CD8-positive, alpha-beta memory T cell (primary cell): ENCODE results near the gene TEX35. TPM values are rescaled to one million over a fixed set of nuclear protein-coding genes. Genes with fewer than 3 reads are reported as not detected.

Source experiments
- CTCF ChIA-PET: fragments of 350-600 bp; sonication (Branson Sonifier 250); formaldehyde crosslinking; loops from one replicate; lab custom pipeline; 2021; ENCODE audit warnings: antibody characterized with exemption; lab: Charles Lee
- POLR2A ChIA-PET: fragments of 350-600 bp; sonication (Branson Sonifier 250); formaldehyde crosslinking; loops from one replicate; lab custom pipeline; 2021; ENCODE audit warnings: antibody characterized with exemption; lab: Charles Lee
- DNase-seq, 5 donors: peaks; one replicate each; pipeline versions ENCODE4 v3.0.0 to v3.0.0-alpha.2; 2020 to 2022; ENCODE audit warnings: mixed read lengths in 1 of 5
- H3K27ac ChIP-seq: one replicate; pipeline ENCODE4 v1.7.0; 2013; ENCODE audit warnings: low read depth, mild to moderate bottlenecking, low read length, moderate library complexity
- H3K27me3 ChIP-seq: 2 replicates; pipeline ENCODE4 v1.7.0; 2013; ENCODE audit warnings: low read length, mild to moderate bottlenecking; ENCODE audit not compliant: insufficient read depth, poor library complexity, severe bottlenecking
- H3K36me3 ChIP-seq: 2 replicates; pipeline ENCODE4 v1.7.0; 2013; ENCODE audit warnings: mild to moderate bottlenecking, low read length, moderate library complexity; ENCODE audit not compliant: insufficient read depth
- H3K4me1 ChIP-seq: 2 replicates; pipeline ENCODE4 v1.7.0; 2013; ENCODE audit warnings: mild to moderate bottlenecking, low read length, moderate library complexity; ENCODE audit not compliant: insufficient read depth
- H3K4me3 ChIP-seq: 2 replicates; pipeline ENCODE4 v1.7.0; 2013; ENCODE audit warnings: mild to moderate bottlenecking, low read length
- H3K9me3 ChIP-seq: 2 replicates; pipeline ENCODE4 v1.7.0; 2013; ENCODE audit warnings: mild to moderate bottlenecking, low read length
- H3K27ac Mint-ChIP-seq, 8 donors: one replicate each; pipeline ENCODE4 v1.8.0; 2020 to 2021; ENCODE audit warnings: mixed read lengths in 8 of 8, mild to moderate bottlenecking in 6 of 8, inconsistent platforms in 3 of 8, moderate library complexity in 3 of 8
- H3K27me3 Mint-ChIP-seq, 2 donors: one replicate each; pipeline ENCODE4 v1.8.0; 2020 to 2021; ENCODE audit warnings: mixed read lengths in 2 of 2, mild to moderate bottlenecking in 1 of 2, moderate library complexity in 1 of 2
- H3K36me3 Mint-ChIP-seq, 3 donors: one replicate each; pipeline ENCODE4 v1.8.0; 2020 to 2021; ENCODE audit warnings: mixed read lengths in 3 of 3, inconsistent platforms in 1 of 3, mild to moderate bottlenecking in 1 of 3
- H3K4me1 Mint-ChIP-seq, 3 donors: one replicate each; pipeline ENCODE4 v1.8.0; 2020 to 2021; ENCODE audit warnings: mixed read lengths in 3 of 3, inconsistent platforms in 1 of 3, mild to moderate bottlenecking in 1 of 3
- H3K4me3 Mint-ChIP-seq, 7 donors: one replicate each; pipeline ENCODE4 v1.8.0; 2020 to 2021; ENCODE audit warnings: mixed read lengths in 7 of 7, mild to moderate bottlenecking in 6 of 7, moderate library complexity in 4 of 7, inconsistent platforms in 2 of 7
- H3K9me3 Mint-ChIP-seq, 5 donors: one replicate each; pipeline ENCODE4 v1.8.0; 2020 to 2022; ENCODE audit warnings: mixed read lengths in 5 of 5, mild to moderate bottlenecking in 3 of 5, moderate library complexity in 2 of 5, inconsistent platforms in 1 of 5
- polyA plus RNA-seq: library from polyadenylated mRNA; unstranded; fragments of 300-500 nt; fragmentation: Illumina TruSeq; gene quantifications from one replicate; pipeline ENCODE4 v1.2.3, GENCODE V29; 2021
- total RNA-seq, 2 experiments: library from RNA; stranded (reverse); gene quantifications; one replicate each; pipeline ENCODE4 v1.2.3, GENCODE V29; 2021

The TEX35 gene
- total and polyA plus RNA-seq, 3 experiments from 2014 or later: not detected

DNA sequence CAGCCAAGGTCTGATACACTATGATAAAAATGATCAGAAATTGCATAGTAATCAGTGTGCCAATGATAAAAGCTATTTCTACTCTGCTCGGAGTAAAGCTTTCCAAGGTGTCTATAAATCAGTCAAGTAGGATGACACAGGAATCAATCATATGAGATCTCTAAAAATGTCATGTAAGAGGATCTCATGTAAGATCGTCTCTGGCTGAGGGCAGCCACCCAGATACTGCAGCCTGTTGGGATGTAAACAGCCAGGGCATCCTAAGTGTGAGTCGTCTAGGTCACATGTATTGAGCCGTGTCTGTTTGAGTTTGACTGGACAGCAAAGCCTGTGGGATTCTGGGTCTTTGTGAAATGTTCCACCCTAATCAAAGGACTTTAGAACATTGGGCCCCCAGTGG lies 2.8 kb upstream of the TEX35 start:
- Histone ChIP-seq H3K9me3 (no peaks in the 10 kb centered on the region), H3K27me3 (no peaks in the 10 kb centered on the region), H3K36me3 (no peaks in the 10 kb centered on the region), H3K4me3 (no peak overlapping the region), H3K4me1 (no peaks in the 10 kb centered on the region), H3K27ac (no peak overlapping the region)
- Mint-ChIP-seq H3K4me3 (no peak overlapping the region), H3K4me1 (no peaks in the 10 kb centered on the region), H3K27ac (no peak overlapping the region), H3K36me3 (no peaks in the 10 kb centered on the region), H3K9me3 (no peaks in the 10 kb centered on the region), H3K27me3 (peaks cover 0 to 8% of the 10 kb centered on the region in 2 donors)
- CTCF ChIA-PET: no interaction called here
- no peak for DNase-seq
- POLR2A ChIA-PET: no interaction called here

DNA sequence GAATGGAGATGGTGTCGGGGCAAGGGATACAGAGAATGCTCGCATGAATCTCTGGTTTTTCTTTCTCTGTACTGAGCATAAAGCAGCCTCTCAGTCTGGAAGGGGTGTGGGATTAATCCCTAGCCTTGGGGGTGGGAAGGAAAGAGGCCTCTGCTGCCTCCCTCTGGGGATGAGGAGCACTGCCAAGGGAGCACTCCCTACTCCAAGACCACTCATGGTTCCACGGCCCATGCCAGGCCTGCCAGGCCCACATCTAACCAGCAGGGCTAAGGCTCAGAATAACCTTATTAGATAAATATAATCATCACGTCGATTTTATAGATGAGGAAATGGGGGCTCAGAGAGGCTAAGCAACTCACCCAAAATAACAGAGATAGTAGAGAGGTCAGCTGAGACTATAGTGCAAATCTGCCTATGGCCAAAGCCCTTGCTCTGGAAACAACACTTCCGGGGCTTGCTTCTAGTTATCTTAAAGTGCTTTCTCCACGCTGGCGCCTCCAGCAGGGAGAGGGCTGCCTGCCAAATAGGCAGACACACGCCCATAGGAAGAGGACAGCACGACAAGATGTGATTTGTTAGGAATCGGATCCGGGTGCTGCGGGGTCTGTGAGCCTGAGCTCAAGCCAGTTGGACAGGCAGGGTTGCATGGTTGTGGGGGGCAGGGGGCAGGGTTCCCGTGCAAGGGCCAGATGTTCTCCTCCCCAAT lies 522 bp downstream of the TEX35 start:
- Histone ChIP-seq H3K4me1 (no peaks in the 10 kb centered on the region), H3K27ac (no peak overlapping the region), H3K4me3 (no peak overlapping the region), H3K9me3 (no peaks in the 10 kb centered on the region), H3K27me3 (no peaks in the 10 kb centered on the region), H3K36me3 (no peaks in the 10 kb centered on the region)
- Mint-ChIP-seq H3K4me3 (no peak overlapping the region), H3K27ac (peak overlapping the region in 1 of 8 donors; percentile 86), H3K27me3 (peaks cover 0 to 5% of the 10 kb centered on the region in 2 donors), H3K4me1 (no peaks in the 10 kb centered on the region), H3K36me3 (no peaks in the 10 kb centered on the region), H3K9me3 (no peaks in the 10 kb centered on the region)
- DNase-seq: no peak
- ChIA-PET CTCF (no interaction called here), POLR2A (no interaction called here)

DNA sequence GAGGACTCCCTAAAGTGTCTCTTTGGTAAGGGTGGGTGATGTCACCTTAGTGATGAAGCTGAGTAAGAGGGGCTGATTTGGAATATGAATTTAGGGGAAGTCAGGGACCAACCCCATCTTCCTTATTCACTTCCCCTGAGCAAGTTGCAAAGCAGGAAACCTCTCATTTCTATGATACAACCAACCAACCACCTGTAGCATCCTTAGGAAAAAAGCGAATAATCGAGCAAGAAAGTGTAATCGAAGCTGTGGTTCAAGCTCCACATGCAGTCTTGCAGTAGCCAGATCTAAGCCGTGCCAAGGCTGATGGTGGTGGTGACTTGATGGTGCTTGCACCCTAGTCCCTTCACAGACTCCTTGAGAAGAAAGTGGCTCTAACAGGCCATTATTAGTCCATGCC lies 3.2 kb downstream of the TEX35 start:
- peaks cover 0 to 4% of the 10 kb centered on the region in 2 donors for H3K27me3 Mint-ChIP-seq
- Histone ChIP-seq H3K36me3 (no peaks in the 10 kb centered on the region), H3K27me3 (no peaks in the 10 kb centered on the region), H3K27ac (no peak overlapping the region), H3K4me1 (no peaks in the 10 kb centered on the region), H3K9me3 (no peaks in the 10 kb centered on the region), H3K4me3 (no peak overlapping the region)
- no peaks in the 10 kb centered on the region for H3K36me3 Mint-ChIP-seq
- no peak overlapping the region for H3K27ac Mint-ChIP-seq
- H3K4me3 Mint-ChIP-seq: no peak overlapping the region
- ChIA-PET CTCF (no interaction called here), POLR2A (no interaction called here)
- no peaks in the 10 kb centered on the region for H3K4me1 Mint-ChIP-seq
- H3K9me3 Mint-ChIP-seq: peaks cover 0 to under 1% (median 0%) of the 10 kb centered on the region in 5 donors
- no peak for DNase-seq

DNA sequence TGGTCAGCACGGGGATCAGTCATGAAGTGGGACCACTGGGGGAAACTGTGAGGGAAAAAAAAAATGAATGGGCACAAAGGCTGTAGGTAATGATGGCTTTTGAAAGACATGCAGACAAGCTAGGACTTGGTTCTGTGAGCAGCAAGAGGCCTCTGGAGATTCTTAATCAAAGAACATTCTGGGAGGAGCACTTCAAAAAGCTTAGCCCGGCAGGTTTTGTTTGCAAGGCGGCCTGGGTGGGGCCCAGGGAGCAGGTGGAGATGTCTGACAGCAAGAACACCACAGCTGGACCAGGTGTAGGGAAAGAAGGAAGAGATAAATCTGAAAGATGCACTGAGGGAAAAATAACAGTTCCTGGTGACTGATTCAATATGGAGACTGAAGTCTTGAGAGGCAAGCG lies 6.0 kb downstream of the TEX35 start:
- Histone ChIP-seq H3K36me3 (no peaks in the 10 kb centered on the region), H3K4me1 (no peaks in the 10 kb centered on the region), H3K9me3 (no peaks in the 10 kb centered on the region), H3K27me3 (no peaks in the 10 kb centered on the region), H3K4me3 (no peak overlapping the region), H3K27ac (no peak overlapping the region)
- no peak overlapping the region for H3K27ac Mint-ChIP-seq
- peaks cover 0 to 2% of the 10 kb centered on the region in 2 donors for H3K27me3 Mint-ChIP-seq
- H3K36me3 Mint-ChIP-seq: no peaks in the 10 kb centered on the region
- ChIA-PET CTCF (interaction anchor here (2.8 kb wide), 1 partner anchor 14 kb away, joined by 10 read pairs; no protein-coding TSS in a partner anchor), POLR2A (no interaction called here)
- no peaks in the 10 kb centered on the region for H3K4me1 Mint-ChIP-seq
- no peak for DNase-seq
- H3K4me3 Mint-ChIP-seq: no peak overlapping the region
- H3K9me3 Mint-ChIP-seq: peaks cover 0 to 2% (median 0%) of the 10 kb centered on the region in 5 donors

DNA sequence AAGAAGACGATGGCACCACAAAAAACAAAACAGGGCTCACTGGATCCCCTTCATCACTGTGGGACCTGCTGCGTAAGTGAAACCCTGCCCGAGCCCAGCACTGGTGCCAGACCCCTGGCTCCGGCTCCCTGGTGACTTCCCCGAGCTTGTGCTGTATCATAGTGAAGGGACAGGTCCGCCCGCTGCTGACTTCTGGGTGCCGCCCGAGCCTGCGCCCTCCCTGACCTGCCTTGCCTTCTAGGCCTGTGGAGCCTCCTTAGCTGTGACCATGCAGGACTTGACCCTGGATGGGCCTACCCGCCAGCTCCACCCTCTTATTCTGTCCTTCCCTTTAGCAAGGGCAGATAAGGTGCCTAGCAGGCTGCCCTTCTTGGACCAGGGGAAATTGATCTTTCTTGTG lies 7.9 kb downstream of the TEX35 start:
- DNase-seq: no peak
- peaks cover 0 to 2% (median 0%) of the 10 kb centered on the region in 5 donors for H3K9me3 Mint-ChIP-seq
- no peaks in the 10 kb centered on the region for H3K36me3 Mint-ChIP-seq
- ChIA-PET CTCF (interaction anchor here (2.8 kb wide), 1 partner anchor 12 kb away, joined by 10 read pairs; no protein-coding TSS in a partner anchor), POLR2A (no interaction called here)
- no peaks in the 10 kb centered on the region for H3K4me1 Mint-ChIP-seq
- Histone ChIP-seq H3K4me3 (no peak overlapping the region), H3K27me3 (no peaks in the 10 kb centered on the region), H3K9me3 (no peaks in the 10 kb centered on the region), H3K4me1 (no peaks in the 10 kb centered on the region), H3K27ac (no peak overlapping the region), H3K36me3 (no peaks in the 10 kb centered on the region)
- H3K27me3 Mint-ChIP-seq: no peaks in the 10 kb centered on the region
- H3K4me3 Mint-ChIP-seq: no peak overlapping the region
- H3K27ac Mint-ChIP-seq: peak overlapping the region in 1 of 8 donors; percentile 25

DNA sequence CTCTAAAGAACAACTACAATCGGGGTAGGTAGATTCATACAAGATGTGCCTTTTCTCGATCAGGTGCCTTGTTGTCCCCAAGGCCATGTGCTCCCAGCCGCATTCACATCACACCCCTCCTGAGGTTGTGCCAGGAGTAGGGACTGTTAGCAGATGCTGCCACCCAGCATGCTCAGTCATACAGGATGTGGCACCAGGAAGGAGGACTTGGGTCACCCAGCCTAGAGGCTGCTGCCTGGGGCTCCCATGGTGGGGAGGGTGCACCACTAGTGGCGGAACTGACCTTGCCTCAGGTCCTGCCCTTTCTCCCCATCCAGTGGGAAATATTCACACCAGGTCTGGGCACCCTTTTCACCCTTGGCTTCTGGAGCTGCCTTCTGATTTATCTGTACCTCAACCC lies 8.3 kb downstream of the TEX35 start:
- CTCF ChIA-PET: no interaction called here
- Mint-ChIP-seq H3K4me1 (no peaks in the 10 kb centered on the region), H3K36me3 (no peaks in the 10 kb centered on the region), H3K9me3 (peaks cover 0 to 2% (median 0%) of the 10 kb centered on the region in 5 donors), H3K4me3 (no peak overlapping the region), H3K27me3 (no peaks in the 10 kb centered on the region), H3K27ac (no peak overlapping the region)
- POLR2A ChIA-PET: no interaction called here
- no peaks in the 10 kb centered on the region for H3K9me3 ChIP-seq
- DNase-seq: no peak
- H3K27ac ChIP-seq: no peak overlapping the region
- no peak overlapping the region for H3K4me3 ChIP-seq
- no peaks in the 10 kb centered on the region for H3K4me1 ChIP-seq
- no peaks in the 10 kb centered on the region for H3K36me3 ChIP-seq
- no peaks in the 10 kb centered on the region for H3K27me3 ChIP-seq

DNA sequence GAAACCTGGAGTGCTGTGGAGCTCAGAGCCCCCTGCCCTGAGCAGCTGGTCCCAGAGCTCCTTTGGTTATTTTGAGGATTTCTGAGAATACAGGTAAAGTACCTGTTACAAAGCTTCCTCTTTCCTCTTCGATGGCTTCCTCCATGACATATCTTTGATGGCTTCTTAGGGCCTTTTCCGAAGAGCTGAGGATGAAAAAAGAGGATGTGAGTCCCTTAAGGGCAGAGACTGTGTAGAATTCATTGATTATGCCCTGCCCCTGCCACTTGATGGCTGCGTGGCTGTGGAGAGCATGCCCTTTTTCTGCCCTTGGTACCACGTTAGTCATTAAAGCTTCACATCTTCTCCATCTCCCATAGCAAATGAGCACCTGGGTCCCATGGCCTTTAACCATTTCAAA lies 14.2 kb downstream of the TEX35 start:
- Mint-ChIP-seq H3K36me3 (no peaks in the 10 kb centered on the region), H3K9me3 (no peaks in the 10 kb centered on the region), H3K4me3 (peak overlapping the region in 1 of 7 donors; percentile 61), H3K27me3 (peaks cover 0 to under 1% of the 10 kb centered on the region in 2 donors), H3K4me1 (peaks cover 0 to under 1% (median 0%) of the 10 kb centered on the region in 3 donors), H3K27ac (no peak overlapping the region)
- Histone ChIP-seq H3K36me3 (no peaks in the 10 kb centered on the region), H3K27me3 (no peaks in the 10 kb centered on the region), H3K4me1 (no peaks in the 10 kb centered on the region), H3K27ac (no peak overlapping the region), H3K4me3 (no peak overlapping the region), H3K9me3 (no peaks in the 10 kb centered on the region)
- no peak for DNase-seq
- POLR2A ChIA-PET: no interaction called here
- CTCF ChIA-PET: interaction anchor here (1.5 to 1.9 kb wide), 2 partner anchors 16 to 476 kb away, joined by 4 to 8 read pairs; no protein-coding TSS in a partner anchor

DNA sequence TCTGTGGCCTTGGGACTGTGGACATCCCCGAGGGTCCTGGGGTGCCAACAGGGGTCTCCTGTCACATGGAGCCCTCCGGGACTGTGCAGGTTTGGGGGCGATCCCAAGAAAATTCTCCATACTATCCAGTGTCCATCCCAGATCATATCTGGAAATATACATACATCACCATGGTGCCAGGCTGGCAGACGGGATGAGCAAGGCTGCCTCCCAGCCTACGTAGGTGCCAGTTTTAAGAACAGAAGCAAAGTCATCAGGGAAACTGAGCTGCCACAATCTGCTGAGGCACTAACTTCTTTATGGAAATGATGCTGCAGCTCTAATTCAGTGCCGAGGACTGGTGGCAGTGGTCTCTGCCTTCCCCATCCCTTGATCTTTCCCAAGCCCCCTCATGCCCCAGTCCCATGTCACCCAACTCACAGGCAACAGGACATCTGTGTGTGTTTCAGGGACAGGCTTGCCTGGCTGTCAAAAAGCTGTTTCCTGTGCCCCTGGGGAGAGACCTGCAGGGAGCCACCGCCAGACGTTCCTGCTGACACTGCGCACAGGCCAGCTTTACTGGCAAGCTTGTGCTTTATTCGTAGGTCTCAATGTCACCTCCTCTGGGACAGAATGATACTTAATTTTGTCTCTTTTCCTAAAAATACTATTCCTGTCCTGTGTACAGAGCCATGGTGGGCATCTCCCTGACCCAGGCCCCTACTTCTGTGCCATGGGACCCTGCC lies 15.5 kb downstream of the TEX35 start:
- Histone ChIP-seq H3K27ac (no peak overlapping the region), H3K36me3 (no peaks in the 10 kb centered on the region), H3K27me3 (no peaks in the 10 kb centered on the region), H3K9me3 (no peaks in the 10 kb centered on the region), H3K4me3 (no peak overlapping the region), H3K4me1 (peaks cover 4% of the 10 kb centered on the region)
- Mint-ChIP-seq H3K4me3 (no peak overlapping the region), H3K27ac (peak overlapping the region in 1 of 8 donors; percentile 38), H3K27me3 (peaks cover 0 to 4% of the 10 kb centered on the region in 2 donors), H3K36me3 (no peaks in the 10 kb centered on the region), H3K4me1 (peaks cover 0 to 5% (median 2%) of the 10 kb centered on the region in 3 donors), H3K9me3 (no peaks in the 10 kb centered on the region)
- DNase-seq: no peak
- POLR2A ChIA-PET: no interaction called here
- CTCF ChIA-PET: interaction anchor here (1.4 to 1.9 kb wide), 4 partner anchors 11 to 474 kb away, joined by 4 to 8 read pairs (median 5); no protein-coding TSS in a partner anchor
